HL-60/S4 treated with phorbol 12-myristate 13-acetate at 8.2 ng/mL for 4 days and 3 days (cell line): ENCODE results near the gene FANCC.
"Not testable (repeated sequence)": the region's sequence is repeated elsewhere in the genome, so short reads cannot be mapped to it uniquely, and the experiment has no call there.

ENCODE experiments used
- in situ Hi-C: fragments of 300-500 bp; cut with MboI; formaldehyde crosslinking; loops from 2 replicates; pipeline ENCODE4 v1.15.0; 2022; ENCODE audit warnings: low sequenced_read_pairs

The FANCC gene

GRCh38 chr9:95330720-95331404, 13.4 kb upstream of the FANCC start:
- in situ Hi-C loops, result no loop called here

GRCh38 chr9:95329061-95329460, 11.6 kb upstream of the FANCC start:
- in situ Hi-C loops, result not testable (repeated sequence)

GRCh38 chr9:95327239-95327865, 9.8 kb upstream of the FANCC start:
- in situ Hi-C loops, result no loop called here

- in situ Hi-C loops, result no loop called here
These were observed 7.7 kb upstream of the FANCC start for GRCh38 chr9:95325221-95325620.

GRCh38 chr9:95317893-95318211, 343 bp upstream of the FANCC start:
- in situ Hi-C loops, result no loop called here

GRCh38 chr9:95316794-95317118, 753 bp downstream of the FANCC start:
- in situ Hi-C loops, result no loop called here

GRCh38 chr9:95316274-95316673, 1.2 kb downstream of the FANCC start:
- in situ Hi-C loops, result no loop called here

- in situ Hi-C loops, result no loop called here
These were observed 2.3 kb downstream of the FANCC start for GRCh38 chr9:95315108-95315746.

GRCh38 chr9:95313010-95313498, 4.5 kb downstream of the FANCC start:
- in situ Hi-C loops, result no loop called here

- in situ Hi-C loops, result no loop called here
These were observed 5.5 kb downstream of the FANCC start for GRCh38 chr9:95311961-95312360.

GRCh38 chr9:95307538-95307937, 10.0 kb downstream of the FANCC start:
- in situ Hi-C loops, result no loop called here

GRCh38 chr9:95306819-95307218, 10.7 kb downstream of the FANCC start:
- in situ Hi-C loops, result no loop called here

GRCh38 chr9:95305770-95306492, 11.6 kb downstream of the FANCC start:
- in situ Hi-C loops, result no loop called here

GRCh38 chr9:95302479-95302878, 15.0 kb downstream of the FANCC start:
- in situ Hi-C loops, result no loop called here

- in situ Hi-C loops, result no loop called here
These were observed 19.7 kb downstream of the FANCC start for GRCh38 chr9:95297760-95298159.

GRCh38 chr9:95297316-95297715, 20.2 kb downstream of the FANCC start:
- in situ Hi-C loops, result no loop called here

- in situ Hi-C loops, result no loop called here
These were observed 20.7 kb downstream of the FANCC start for GRCh38 chr9:95296761-95297160.

- in situ Hi-C loops, result not testable (repeated sequence)
These were observed 24.2 kb downstream of the FANCC start for GRCh38 chr9:95293296-95293695.

GRCh38 chr9:95292226-95292625, 25.3 kb downstream of the FANCC start:
- in situ Hi-C loops, result no loop called here

GRCh38 chr9:95286151-95286550, 31.4 kb downstream of the FANCC start:
- in situ Hi-C loops, result no loop called here

GRCh38 chr9:95285307-95285706, 32.2 kb downstream of the FANCC start:
- in situ Hi-C loops, result no loop called here
